ENCODE results near the gene KRT83.
"Not testable (repeated sequence)": the region's sequence is repeated elsewhere in the genome, so short reads cannot be mapped to it uniquely, and the experiment has no call there.

KRT83 gene

GRCh38 chr12:52334185-52334584, 13.0 kb upstream of the KRT83 start:
- DNase-seq (ENCODE audit: insufficient read length, low spot score) (no peak), FAIRE-seq (no peak)

- FAIRE-seq (no peak), DNase-seq (ENCODE audit: insufficient read length, low spot score) (no peak)
Measured at GRCh38 chr12:52333321-52333720, 12.1 kb upstream of the KRT83 start.

- DNase-seq (ENCODE audit: insufficient read length, low spot score): no peak
- FAIRE-seq: no peak
Measured at GRCh38 chr12:52332381-52332780, 11.2 kb upstream of the KRT83 start.

- DNase-seq (ENCODE audit: insufficient read length, low spot score) (no peak), FAIRE-seq (no peak)
Measured at GRCh38 chr12:52331833-52332232, 10.6 kb upstream of the KRT83 start.

GRCh38 chr12:52331039-52331438, 9.8 kb upstream of the KRT83 start:
- DNase-seq (ENCODE audit: insufficient read length, low spot score) (no peak), FAIRE-seq (no peak)

GRCh38 chr12:52327830-52328500, 6.8 kb upstream of the KRT83 start:
- no peak for DNase-seq (ENCODE audit: insufficient read length, low spot score)
- FAIRE-seq: no peak

- DNase-seq (ENCODE audit: insufficient read length, low spot score) (peak; percentile 88), FAIRE-seq (peak; percentile 90)
Measured at GRCh38 chr12:52327052-52327829, 6.0 kb upstream of the KRT83 start.

GRCh38 chr12:52324153-52324444, 2.9 kb upstream of the KRT83 start:
- DNase-seq (ENCODE audit: insufficient read length, low spot score) (no peak), FAIRE-seq (no peak)

GRCh38 chr12:52323416-52324152, 2.4 kb upstream of the KRT83 start:
- DNase-seq (ENCODE audit: insufficient read length, low spot score): no peak
- no peak for FAIRE-seq

GRCh38 chr12:52323001-52323400, 1.8 kb upstream of the KRT83 start:
- FAIRE-seq (no peak), DNase-seq (ENCODE audit: insufficient read length, low spot score) (no peak)

GRCh38 chr12:52322069-52322468, 871 bp upstream of the KRT83 start:
- FAIRE-seq (no peak), DNase-seq (ENCODE audit: insufficient read length, low spot score) (no peak)

- no peak for DNase-seq (ENCODE audit: insufficient read length, low spot score)
- no peak for FAIRE-seq
Measured at GRCh38 chr12:52321418-52321817, 220 bp upstream of the KRT83 start.

GRCh38 chr12:52319097-52319496, 2.1 kb downstream of the KRT83 start:
- FAIRE-seq: no peak

GRCh38 chr12:52318241-52318990, 2.8 kb downstream of the KRT83 start:
- DNase-seq (ENCODE audit: insufficient read length, low spot score) (no peak), FAIRE-seq (no peak)

More at GRCh38 chr12:52319097-52319496, 2.1 kb downstream of the KRT83 start:
- no peak for DNase-seq (ENCODE audit: insufficient read length, low spot score)

GRCh38 chr12:52317468-52318052, 3.6 kb downstream of the KRT83 start:
- no peak for FAIRE-seq
- no peak for DNase-seq (ENCODE audit: insufficient read length, low spot score)

GRCh38 chr12:52316701-52317100, 4.5 kb downstream of the KRT83 start:
- DNase-seq (ENCODE audit: insufficient read length, low spot score) (no peak), FAIRE-seq (no peak)

GRCh38 chr12:52316290-52316689, 4.9 kb downstream of the KRT83 start:
- DNase-seq (ENCODE audit: insufficient read length, low spot score): no peak
- FAIRE-seq: no peak

GRCh38 chr12:52315721-52316120, 5.5 kb downstream of the KRT83 start:
- DNase-seq (ENCODE audit: insufficient read length, low spot score): not testable (repeated sequence)

GRCh38 chr12:52314511-52314910, 6.7 kb downstream of the KRT83 start:
- DNase-seq (ENCODE audit: insufficient read length, low spot score) (no peak), FAIRE-seq (no peak)

More at GRCh38 chr12:52315721-52316120, 5.5 kb downstream of the KRT83 start:
- FAIRE-seq: not testable (repeated sequence)

GRCh38 chr12:52313926-52314325, 7.3 kb downstream of the KRT83 start:
- no peak for FAIRE-seq

GRCh38 chr12:52313461-52313860, 7.7 kb downstream of the KRT83 start:
- no peak for DNase-seq (ENCODE audit: insufficient read length, low spot score)

More at GRCh38 chr12:52313926-52314325, 7.3 kb downstream of the KRT83 start:
- no peak for DNase-seq (ENCODE audit: insufficient read length, low spot score)

More at GRCh38 chr12:52313461-52313860, 7.7 kb downstream of the KRT83 start:
- no peak for FAIRE-seq
